Parathyroid adenoma (tissue), 2 donors: ENCODE data around the gene DSCAML1.

Experiments used
- H2AFZ ChIP-seq: fragments of 300-600 bp; sonication (generic); one replicate; pipeline ENCODE4 v1.7.0; 2017; ENCODE audit warnings: antibody characterized with exemption, mild to moderate bottlenecking
- H3K27ac ChIP-seq: fragments of 300-600 bp; sonication (generic); one replicate; pipeline ENCODE4 v1.7.0; 2017
- H3K27me3 ChIP-seq: fragments of 300-600 bp; sonication (generic); one replicate; pipeline ENCODE4 v1.7.0; 2017; ENCODE audit warnings: low read length; ENCODE audit not compliant: control insufficient read depth, insufficient read depth
- H3K36me3 ChIP-seq: fragments of 300-600 bp; sonication (generic); one replicate; pipeline ENCODE4 v1.7.0; 2017; ENCODE audit warnings: low read length; ENCODE audit not compliant: control insufficient read depth, insufficient read depth
- H3K4me1 ChIP-seq: fragments of 300-600 bp; sonication (generic); one replicate; pipeline ENCODE4 v1.7.0; 2017; ENCODE audit warnings: control low read depth
- H3K4me2 ChIP-seq: fragments of 300-600 bp; sonication (generic); one replicate; pipeline ENCODE4 v1.7.0; 2017; ENCODE audit warnings: low read length
- H3K4me3 ChIP-seq: fragments of 300-600 bp; sonication (generic); one replicate; pipeline ENCODE4 v1.7.0; 2017; ENCODE audit warnings: low read depth, low read length
- H3K79me2 ChIP-seq: fragments of 300-600 bp; sonication (generic); one replicate; pipeline ENCODE4 v1.7.0; 2017; ENCODE audit warnings: control low read depth
- H3K9ac ChIP-seq: fragments of 300-600 bp; sonication (generic); one replicate; pipeline ENCODE4 v1.7.0; 2017; ENCODE audit warnings: mild to moderate bottlenecking
- H3K9me3 ChIP-seq: fragments of 300-600 bp; sonication (generic); one replicate; pipeline ENCODE4 v1.7.0; 2017; ENCODE audit warnings: low read length; ENCODE audit not compliant: control insufficient read depth
- CTCF ChIP-seq: fragments of 300-600 bp; sonication (generic); IDR thresholded peaks from one replicate; pipeline ENCODE4 v1.7.0; 2017; ENCODE audit warnings: antibody characterized with exemption, mild to moderate bottlenecking
- donor health status: primary hyperparathyroidism.

Gene DSCAML1

GRCh38 chr11:117691218-117691514 lies 105.8 kb downstream of the DSCAML1 start:
- H3K9ac ChIP-seq: no peak overlapping the region
- H3K9me3 ChIP-seq: no peaks in the 10 kb centered on the region
- no peaks in the 10 kb centered on the region for H3K79me2 ChIP-seq
- no peaks in the 10 kb centered on the region for H3K36me3 ChIP-seq
- H3K4me2 ChIP-seq: no peak overlapping the region
- no peak for TF ChIP-seq CTCF
- H3K27ac ChIP-seq: no peak overlapping the region
- H3K4me1 ChIP-seq: no peaks in the 10 kb centered on the region
- H2AFZ ChIP-seq: no peak overlapping the region
- H3K4me3 ChIP-seq: no peak overlapping the region
- no peaks in the 10 kb centered on the region for H3K27me3 ChIP-seq

GRCh38 chr11:117690484-117691217 lies 106.4 kb downstream of the DSCAML1 start:
- no peaks in the 10 kb centered on the region for H3K27me3 ChIP-seq
- H3K4me2 ChIP-seq: no peak overlapping the region
- H2AFZ ChIP-seq: no peak overlapping the region
- no peaks in the 10 kb centered on the region for H3K36me3 ChIP-seq
- H3K79me2 ChIP-seq: no peaks in the 10 kb centered on the region
- no peak overlapping the region for H3K4me3 ChIP-seq
- no peak overlapping the region for H3K9ac ChIP-seq
- TF ChIP-seq CTCF: no peak
- no peaks in the 10 kb centered on the region for H3K9me3 ChIP-seq
- no peaks in the 10 kb centered on the region for H3K4me1 ChIP-seq
- H3K27ac ChIP-seq: no peak overlapping the region

GRCh38 chr11:117688255-117688797 lies 108.7 kb downstream of the DSCAML1 start:
- Histone ChIP-seq H3K4me1 (no peaks in the 10 kb centered on the region), H3K27ac (no peak overlapping the region)

GRCh38 chr11:117687776-117688175 lies 109.2 kb downstream of the DSCAML1 start:
- no peak overlapping the region for H2AFZ ChIP-seq
- no peak overlapping the region for H3K27ac ChIP-seq
- no peaks in the 10 kb centered on the region for H3K4me1 ChIP-seq
- no peaks in the 10 kb centered on the region for H3K36me3 ChIP-seq
- H3K4me3 ChIP-seq: no peak overlapping the region
- no peaks in the 10 kb centered on the region for H3K9me3 ChIP-seq
- no peak for TF ChIP-seq CTCF
- no peaks in the 10 kb centered on the region for H3K79me2 ChIP-seq
- H3K4me2 ChIP-seq: no peak overlapping the region
- no peaks in the 10 kb centered on the region for H3K27me3 ChIP-seq
- no peak overlapping the region for H3K9ac ChIP-seq

More at GRCh38 chr11:117688255-117688797, 108.7 kb downstream of the DSCAML1 start:
- Histone ChIP-seq H3K4me2 (no peak overlapping the region), H3K4me3 (no peak overlapping the region), H2AFZ (no peak overlapping the region), H3K27me3 (no peaks in the 10 kb centered on the region), H3K9me3 (no peaks in the 10 kb centered on the region), H3K79me2 (no peaks in the 10 kb centered on the region), H3K9ac (no peak overlapping the region), H3K36me3 (no peaks in the 10 kb centered on the region)
- no peak for TF ChIP-seq CTCF

GRCh38 chr11:117686711-117687110 lies 110.3 kb downstream of the DSCAML1 start:
- Histone ChIP-seq H3K27me3 (no peaks in the 10 kb centered on the region), H3K79me2 (no peaks in the 10 kb centered on the region), H3K4me2 (no peak overlapping the region), H3K9me3 (no peaks in the 10 kb centered on the region), H3K4me1 (no peaks in the 10 kb centered on the region), H2AFZ (no peak overlapping the region), H3K4me3 (no peak overlapping the region), H3K36me3 (no peaks in the 10 kb centered on the region), H3K27ac (no peak overlapping the region), H3K9ac (no peak overlapping the region)
- TF ChIP-seq CTCF: no peak
